ENCODE measurements around the gene RPP25L.

- TF ChIP-seq, protein P1, sequence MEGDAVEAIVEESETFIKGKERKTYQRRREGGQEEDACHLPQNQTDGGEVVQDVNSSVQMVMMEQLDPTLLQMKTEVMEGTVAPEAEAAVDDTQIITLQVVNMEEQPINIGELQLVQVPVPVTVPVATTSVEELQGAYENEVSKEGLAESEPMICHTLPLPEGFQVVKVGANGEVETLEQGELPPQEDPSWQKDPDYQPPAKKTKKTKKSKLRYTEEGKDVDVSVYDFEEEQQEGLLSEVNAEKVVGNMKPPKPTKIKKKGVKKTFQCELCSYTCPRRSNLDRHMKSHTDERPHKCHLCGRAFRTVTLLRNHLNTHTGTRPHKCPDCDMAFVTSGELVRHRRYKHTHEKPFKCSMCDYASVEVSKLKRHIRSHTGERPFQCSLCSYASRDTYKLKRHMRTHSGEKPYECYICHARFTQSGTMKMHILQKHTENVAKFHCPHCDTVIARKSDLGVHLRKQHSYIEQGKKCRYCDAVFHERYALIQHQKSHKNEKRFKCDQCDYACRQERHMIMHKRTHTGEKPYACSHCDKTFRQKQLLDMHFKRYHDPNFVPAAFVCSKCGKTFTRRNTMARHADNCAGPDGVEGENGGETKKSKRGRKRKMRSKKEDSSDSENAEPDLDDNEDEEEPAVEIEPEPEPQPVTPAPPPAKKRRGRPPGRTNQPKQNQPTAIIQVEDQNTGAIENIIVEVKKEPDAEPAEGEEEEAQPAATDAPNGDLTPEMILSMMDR (IDR thresholded peaks at IDR 0.05): no peak
- no peak for TF ChIP-seq POLR2A (IDR thresholded peaks at IDR 0.05)
- no peak for TF ChIP-seq POLR2AphosphoS5 (IDR thresholded peaks at IDR 0.05)
Observed at GRCh38 chr9:34599546-34599945, 12.4 kb downstream of the RPP25L start.

All from breast epithelium (tissue), 3 donors.